Left forelimb (tissue), 1 donor: ENCODE data around the gene KCNK5.

ENCODE experiments used
- DNase-seq: peaks from one replicate; pipeline ENCODE4 v3.0.0-alpha.2; 2018; ENCODE audit warnings: low spot score

The KCNK5 gene

DNA sequence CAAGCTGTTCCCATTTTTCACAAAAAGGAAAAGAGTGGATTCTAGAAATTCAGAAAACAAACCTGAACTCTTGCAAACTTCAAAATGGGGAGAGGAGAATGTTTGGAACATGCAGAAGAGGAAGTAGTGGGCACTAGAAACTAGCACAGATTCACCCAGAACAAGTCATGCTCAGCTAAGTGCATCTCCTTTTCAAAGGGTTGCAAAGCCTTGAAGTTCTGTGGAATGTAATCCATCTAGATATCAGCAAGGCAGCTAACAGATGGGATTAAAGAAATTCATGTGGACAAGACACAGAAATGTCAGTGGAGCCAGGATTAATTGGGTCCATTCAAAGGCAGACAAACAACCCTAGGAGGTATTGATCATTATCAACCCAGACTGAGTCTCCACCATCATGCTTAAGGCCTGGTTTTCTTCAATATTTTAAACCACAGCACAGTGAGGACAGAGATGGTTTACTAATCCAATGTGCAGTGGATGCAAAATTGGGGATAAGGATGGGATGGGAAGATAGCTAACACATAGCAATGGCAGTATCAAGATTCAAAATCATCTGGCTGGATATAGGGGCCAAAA, 31.3 kb downstream of the KCNK5 start:
- no peak for DNase-seq

GRCh38 chr6:39197521-39197920, 31.8 kb downstream of the KCNK5 start:
- no peak for DNase-seq

DNA sequence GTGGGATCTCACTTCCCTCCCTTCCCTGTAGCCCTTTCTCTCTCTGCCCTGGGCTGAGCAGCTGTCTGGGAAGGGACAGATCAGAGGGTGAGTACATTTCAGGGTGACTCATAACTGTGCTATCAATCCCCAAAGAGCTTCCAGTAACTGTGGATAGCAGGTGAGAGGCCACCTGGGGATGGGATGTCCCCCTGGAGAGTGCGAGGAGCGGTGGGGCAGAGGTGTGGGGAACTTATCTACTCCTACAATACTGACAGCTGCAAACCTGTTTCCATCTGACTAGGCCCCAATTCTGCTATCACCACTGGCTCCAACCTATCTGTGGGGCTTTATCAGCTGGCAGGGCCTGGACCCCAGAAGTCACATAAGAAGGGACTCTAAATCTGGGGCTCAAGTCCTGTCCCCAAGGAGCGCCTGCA, 32.6 kb downstream of the KCNK5 start:
- DNase-seq = no peak

DNA sequence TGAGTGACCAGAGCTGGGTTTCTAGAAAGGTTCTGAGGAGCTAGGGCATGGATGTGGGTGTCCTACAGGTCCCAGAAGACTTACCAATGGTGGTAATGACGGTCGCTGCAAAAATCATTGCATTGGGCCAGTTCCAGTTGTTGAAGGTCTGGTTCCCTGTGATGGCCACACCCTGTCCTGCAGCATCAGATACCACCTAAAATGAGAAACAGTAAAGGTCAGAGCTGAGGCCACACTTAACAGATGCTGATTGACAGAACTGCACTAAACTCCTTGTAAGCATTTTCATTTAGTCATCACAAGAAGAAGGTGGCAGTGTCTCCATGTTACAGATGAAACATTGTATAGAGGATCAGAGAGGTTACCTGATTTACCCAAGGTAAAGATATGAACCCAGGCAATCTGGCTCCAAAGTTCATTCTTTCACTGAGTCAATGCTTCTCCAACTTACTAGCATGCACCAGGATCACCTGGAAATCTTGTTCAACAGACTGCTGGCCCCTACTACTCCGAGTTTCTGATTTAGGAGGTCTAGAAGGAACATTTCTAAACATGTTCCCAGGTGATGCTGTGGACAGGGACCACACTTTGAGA, 33.4 kb downstream of the KCNK5 start:
- DNase-seq = no peak

GRCh38 chr6:39194466-39194865, 34.8 kb downstream of the KCNK5 start:
- DNase-seq = no peak

- DNase-seq = no peak
Observed at GRCh38 chr6:39193201-39193791, 36.0 kb downstream of the KCNK5 start.

GRCh38 chr6:39192736-39193135, 36.5 kb downstream of the KCNK5 start:
- no peak for DNase-seq

DNA sequence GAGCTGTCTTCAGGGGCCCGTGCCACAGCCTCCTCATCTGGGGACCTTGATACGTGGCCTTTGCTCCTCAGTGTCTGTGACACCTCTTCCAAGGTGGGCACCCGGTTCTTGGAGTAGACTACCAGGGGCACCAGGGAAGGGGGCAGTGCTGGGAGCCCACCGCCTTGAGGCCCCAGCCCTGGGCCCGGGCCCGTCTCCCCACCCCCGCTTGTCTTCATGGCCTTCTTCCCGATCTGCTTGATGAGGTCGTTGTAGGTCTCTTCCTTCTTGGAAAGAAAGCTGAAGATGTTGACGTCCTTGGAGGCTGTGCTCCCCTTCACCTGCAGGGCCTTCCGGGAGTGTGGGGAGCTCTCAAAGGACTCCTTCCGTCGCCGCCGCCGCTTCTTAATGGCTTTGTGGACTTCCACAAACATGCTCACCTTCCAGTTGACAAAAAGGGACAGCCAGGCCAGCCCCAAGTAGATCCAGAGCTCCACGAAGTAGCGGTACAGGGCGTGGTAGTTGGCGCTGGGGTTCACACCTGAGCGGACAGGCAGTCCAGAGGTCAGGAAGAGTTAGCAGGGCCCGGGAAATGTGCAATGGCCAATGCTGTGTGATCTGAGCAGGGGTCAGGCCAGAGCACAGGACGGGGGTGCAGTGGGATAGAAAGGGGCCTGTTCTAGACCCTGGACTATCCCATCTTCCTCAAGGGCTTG, 37.9 kb downstream of the KCNK5 start:
- DNase-seq = no peak

DNA sequence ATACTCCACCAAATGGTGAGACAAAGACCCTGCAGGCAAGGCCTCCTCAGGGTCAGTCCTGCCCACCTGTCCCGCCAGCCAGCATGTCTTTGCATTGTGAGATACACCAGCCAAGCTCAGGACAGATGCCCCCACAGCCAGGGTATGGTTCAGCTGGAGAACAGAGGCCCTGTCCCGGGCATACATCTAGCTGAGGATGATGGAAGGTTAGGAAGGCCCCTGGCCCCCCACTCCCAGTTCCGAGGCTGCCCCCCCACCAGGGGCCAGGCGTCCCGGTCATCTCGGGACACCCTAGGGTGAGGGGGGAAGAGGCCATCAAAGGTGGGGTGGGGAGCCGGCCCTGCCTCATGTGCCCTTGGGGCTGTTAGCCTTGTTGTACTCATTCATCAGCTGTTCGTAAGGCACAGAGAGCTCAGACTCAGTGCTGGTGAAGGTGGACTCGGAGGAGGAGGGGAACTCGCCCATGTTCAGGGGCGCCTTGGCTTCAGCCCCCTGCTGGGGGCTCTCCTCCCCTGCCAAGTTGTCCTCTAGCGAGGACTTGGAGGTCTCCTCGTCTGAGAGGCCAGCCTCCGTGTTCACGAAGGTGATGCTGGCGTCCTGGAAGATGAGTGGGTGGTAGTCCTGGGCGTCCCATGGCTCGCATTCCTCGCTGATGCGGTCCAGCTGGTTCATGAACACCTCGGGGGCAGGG, 38.6 kb downstream of the KCNK5 start:
- no peak for DNase-seq

DNA sequence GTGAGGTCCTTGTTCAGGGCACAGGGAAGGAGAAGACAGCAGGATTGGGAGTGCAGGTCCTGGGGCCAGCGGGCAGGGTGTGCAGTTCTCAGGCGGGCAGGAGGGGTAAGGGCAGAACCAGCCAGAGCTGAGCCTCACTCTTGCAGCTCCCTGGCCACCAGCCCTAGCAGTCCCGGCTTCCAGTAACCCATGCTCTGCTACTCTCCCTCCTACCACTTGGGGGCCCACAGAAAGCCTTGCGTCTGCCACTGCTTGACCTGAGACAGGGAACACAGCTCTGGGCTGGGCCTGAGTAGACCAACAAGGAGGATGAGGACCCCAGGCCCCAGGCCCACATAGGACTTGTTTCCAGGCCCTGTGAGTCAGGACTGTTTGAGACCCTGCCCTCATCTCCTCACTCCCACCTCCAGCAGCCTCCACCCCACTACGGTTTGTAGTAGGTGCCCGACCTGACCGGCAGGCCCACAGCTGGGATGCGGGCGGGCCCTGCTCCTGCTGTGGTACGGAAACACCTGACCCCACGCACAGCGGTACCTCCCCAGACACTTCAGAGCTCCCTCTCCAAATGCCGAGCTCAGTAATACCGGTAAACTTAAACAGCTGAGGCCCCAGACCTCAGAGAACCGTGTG, 39.2 kb downstream of the KCNK5 start:
- DNase-seq = no peak

DNA sequence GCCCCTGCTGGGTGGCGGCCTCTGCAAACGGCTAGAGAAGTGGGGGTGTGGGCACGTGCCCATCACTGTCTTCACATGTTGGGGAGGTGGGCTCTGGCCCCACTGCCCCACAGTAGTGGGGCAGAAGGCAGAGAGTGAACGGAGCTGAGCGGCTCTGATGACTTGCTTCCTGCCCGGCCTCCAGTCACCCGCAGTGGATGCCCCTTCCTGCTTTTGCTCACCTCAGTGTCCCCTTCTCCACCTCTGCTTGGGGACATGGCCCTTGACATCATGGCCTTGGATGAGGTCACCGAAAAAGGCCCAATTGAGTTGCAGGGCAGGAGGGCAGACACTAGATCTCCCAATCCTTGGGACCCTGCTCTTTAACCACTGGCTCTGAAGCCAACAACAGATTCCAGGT, 40.1 kb downstream of the KCNK5 start:
- DNase-seq = no peak

GRCh38 chr6:39188571-39188970, 40.7 kb downstream of the KCNK5 start:
- no peak for DNase-seq

DNA sequence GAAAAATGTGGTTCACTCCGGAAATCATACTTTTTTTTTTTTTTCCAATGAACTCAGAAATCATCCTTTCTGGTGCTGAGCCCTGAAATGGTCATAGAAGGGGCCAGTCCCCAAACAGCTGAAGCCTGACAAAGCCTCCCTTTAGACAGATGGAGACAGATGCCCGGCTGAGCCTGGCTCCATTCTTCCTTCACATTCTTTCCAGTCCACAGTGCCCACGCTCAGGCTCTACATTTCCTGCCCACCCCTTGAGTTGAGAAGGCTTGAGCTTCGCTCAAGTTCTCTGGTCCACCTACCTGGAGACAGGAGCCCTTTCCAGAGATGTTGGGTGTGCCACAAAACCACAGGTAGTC, 41.2 kb downstream of the KCNK5 start:
- no peak for DNase-seq

DNA sequence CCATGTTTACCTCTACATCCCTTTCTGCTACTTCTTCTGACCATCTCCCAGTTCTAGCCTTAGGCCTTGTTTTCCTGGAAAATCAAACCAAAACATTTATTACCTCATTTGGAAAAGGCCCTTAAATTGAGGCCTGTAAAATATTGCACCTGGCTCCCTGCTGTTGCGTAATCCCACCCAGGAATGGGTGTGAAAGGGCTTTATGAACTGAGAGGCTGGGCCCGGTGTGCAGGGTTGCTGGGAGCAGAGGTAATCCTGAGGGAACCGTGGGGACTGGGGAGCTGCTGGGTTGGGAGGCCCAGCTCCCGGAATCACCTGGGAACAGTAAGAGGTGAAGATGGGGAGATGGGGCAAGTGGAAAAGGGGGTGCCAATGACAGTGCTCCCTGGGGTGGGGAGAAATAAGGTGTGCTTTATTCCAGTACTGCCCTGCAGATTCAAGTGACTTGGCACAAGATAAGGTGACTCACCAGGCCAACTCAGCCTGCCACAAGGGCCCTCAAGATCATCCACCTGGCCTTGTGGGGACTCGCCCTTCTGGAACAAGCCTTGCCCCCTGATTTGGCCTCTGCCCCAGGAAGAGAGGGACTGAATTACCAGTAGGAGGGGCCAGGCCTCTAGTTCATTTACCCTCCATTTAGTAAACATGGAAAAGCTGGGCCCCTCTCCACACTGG, 44.2 kb downstream of the KCNK5 start:
- no peak for DNase-seq

GRCh38 chr6:39182604-39183003, 46.7 kb downstream of the KCNK5 start:
- no peak for DNase-seq

DNA sequence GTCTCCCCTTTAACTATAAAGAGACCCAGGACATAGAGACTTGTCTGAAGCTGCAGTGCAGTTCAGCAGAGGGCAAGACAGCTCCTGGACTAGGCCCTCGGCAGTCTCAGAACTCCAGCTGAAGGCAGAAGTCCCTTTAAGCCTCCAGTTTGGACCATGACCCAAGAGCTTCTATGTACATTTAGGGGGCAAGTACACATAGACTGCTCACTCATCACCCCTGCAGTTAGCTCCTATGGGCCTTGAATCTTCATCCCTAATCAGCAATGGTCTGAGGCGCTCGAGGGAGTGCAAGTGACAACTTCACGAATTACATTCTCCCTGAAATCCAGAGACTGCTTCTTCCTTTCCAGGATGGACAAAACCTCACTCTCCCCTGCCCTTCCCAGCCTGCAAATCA, 47.4 kb downstream of the KCNK5 start:
- no peak for DNase-seq

GRCh38 chr6:39181333-39181732, 47.9 kb downstream of the KCNK5 start:
- DNase-seq = no peak

DNA sequence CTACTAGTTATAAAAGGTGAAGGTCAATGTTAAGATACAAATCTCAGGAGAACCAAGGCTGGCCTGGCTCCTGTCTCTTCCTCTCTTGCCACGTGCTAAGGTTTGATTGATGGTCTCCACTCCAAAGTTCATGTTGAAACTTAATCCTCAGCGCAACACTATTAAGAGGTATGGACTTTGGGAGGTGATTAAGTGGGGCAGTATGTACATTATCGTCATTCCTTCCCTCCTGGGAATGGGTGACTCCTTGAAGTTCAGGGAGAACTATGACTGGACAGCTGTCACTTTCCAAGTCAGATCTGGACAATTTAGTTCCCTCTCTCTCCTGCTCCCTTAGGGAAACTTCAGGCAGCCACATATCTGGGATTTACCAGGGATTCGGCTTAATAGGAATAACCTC, 50.5 kb downstream of the KCNK5 start:
- no peak for DNase-seq

- DNase-seq = no peak
Observed at GRCh38 chr6:39178235-39178634, 51.0 kb downstream of the KCNK5 start.

DNA sequence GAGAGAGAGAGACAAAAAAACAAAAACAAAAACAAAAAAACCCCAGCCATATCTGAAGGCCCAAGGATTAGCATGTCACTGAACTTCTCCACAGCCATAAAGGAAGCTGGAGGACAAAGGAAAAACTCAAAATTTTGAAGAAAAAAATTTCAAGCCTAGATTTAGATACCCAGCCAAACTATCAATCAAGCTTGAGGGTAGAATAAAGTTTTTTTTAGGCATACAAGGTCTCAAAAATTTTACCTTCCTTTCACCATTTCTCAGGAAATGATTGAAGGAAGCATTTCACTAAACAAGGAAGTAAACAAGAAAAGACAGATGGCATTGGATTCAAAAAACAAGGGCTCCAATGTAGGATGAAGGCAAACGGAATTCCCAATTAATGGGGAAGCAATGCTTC, 52.1 kb downstream of the KCNK5 start:
- no peak for DNase-seq

DNA sequence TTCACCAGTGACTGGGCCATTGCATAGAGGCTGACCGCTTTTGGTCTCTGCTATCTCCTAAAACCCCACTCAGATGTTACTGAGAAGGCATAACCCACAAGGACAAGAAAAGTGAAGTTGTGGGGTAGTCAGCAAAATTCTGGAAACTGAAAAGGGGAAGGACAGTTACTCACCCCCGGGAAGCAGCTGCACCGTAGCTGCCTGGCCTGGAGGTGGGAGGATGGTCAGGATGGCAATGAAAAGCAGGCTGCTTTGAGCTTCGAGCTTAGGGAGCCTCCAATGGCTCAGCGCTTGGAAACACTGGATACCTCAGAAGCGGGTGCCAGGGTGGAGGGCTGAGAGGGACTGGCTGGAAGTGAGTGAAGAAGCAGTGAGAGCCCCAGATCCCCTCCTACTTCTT, 56.0 kb downstream of the KCNK5 start:
- no peak for DNase-seq

- DNase-seq = no peak
Observed at GRCh38 chr6:39172377-39172757, 56.9 kb downstream of the KCNK5 start.
